CD4-positive, CD25-positive, alpha-beta regulatory T cell (primary cell): ENCODE measurements around the gene RAC3. TPM values are rescaled to one million over a fixed set of nuclear protein-coding genes. Genes with fewer than 3 reads are reported as not detected.

Source experiments
- ATAC-seq, 2 donors: fragments of 150-1000 bp; cut with Tn5 transposase; one replicate each; pipeline ENCODE4 v1.10.0; 2021; ENCODE audit warnings: low read depth in 2 of 2, moderate number of reproducible peaks in 2 of 2, moderate library complexity in 1 of 2
- DNase-seq, 3 donors: peaks; one replicate each; pipeline versions ENCODE4 v3.0.0 to v3.0.0-alpha.2; 2012 to 2022; ENCODE audit warnings: mixed read lengths in 1 of 3
- H3K27ac ChIP-seq: one replicate; pipeline ENCODE4 v1.7.0; 2013; ENCODE audit warnings: mild to moderate bottlenecking, low read length; ENCODE audit not compliant: insufficient read depth, poor library complexity, severe bottlenecking
- H3K27me3 ChIP-seq: one replicate; pipeline ENCODE4 v1.7.0; 2013; ENCODE audit warnings: low read length; ENCODE audit not compliant: control insufficient read depth, insufficient read depth
- H3K36me3 ChIP-seq: one replicate; pipeline ENCODE4 v1.7.0; 2013; ENCODE audit warnings: mild to moderate bottlenecking, low read length, moderate library complexity; ENCODE audit not compliant: control insufficient read depth, insufficient read depth
- H3K4me1 ChIP-seq: 2 replicates; pipeline ENCODE4 v1.7.0; 2013; ENCODE audit warnings: mild to moderate bottlenecking, low read length; ENCODE audit not compliant: insufficient read depth, control insufficient read depth, poor library complexity, severe bottlenecking
- H3K4me3 ChIP-seq: one replicate; pipeline ENCODE4 v1.7.0; 2013; ENCODE audit warnings: low read depth, mild to moderate bottlenecking, low read length, moderate library complexity
- H3K9me3 ChIP-seq, 2 experiments: 1 replicate in 1 of 2; 2 replicates in 1 of 2; pipeline ENCODE4 v1.7.0; 2013; ENCODE audit warnings: low read length in 2 of 2, mild to moderate bottlenecking in 1 of 2, moderate library complexity in 1 of 2; ENCODE audit not compliant: control insufficient read depth in 2 of 2
- H3K27ac Mint-ChIP-seq, 3 donors: one replicate each; pipeline ENCODE4 v1.8.0; 2020 to 2022; ENCODE audit warnings: mild to moderate bottlenecking in 3 of 3, mixed read lengths in 3 of 3, moderate library complexity in 2 of 3
- H3K27me3 Mint-ChIP-seq: one replicate; pipeline ENCODE4 v1.8.0; 2022; ENCODE audit warnings: mild to moderate bottlenecking, mixed read lengths
- H3K36me3 Mint-ChIP-seq: one replicate; pipeline ENCODE4 v1.8.0; 2020; ENCODE audit warnings: mixed read lengths
- H3K4me1 Mint-ChIP-seq, 4 donors: one replicate each; pipeline ENCODE4 v1.8.0; 2020 to 2022; ENCODE audit warnings: mixed read lengths in 4 of 4, mild to moderate bottlenecking in 1 of 4
- H3K4me3 Mint-ChIP-seq, 4 donors: one replicate each; pipeline ENCODE4 v1.8.0; 2020 to 2022; ENCODE audit warnings: mild to moderate bottlenecking in 4 of 4, mixed read lengths in 4 of 4, moderate library complexity in 3 of 4
- H3K9me3 Mint-ChIP-seq, 7 donors: one replicate each; pipeline ENCODE4 v1.8.0; 2020 to 2022; ENCODE audit warnings: mixed read lengths in 7 of 7, mild to moderate bottlenecking in 3 of 7, moderate library complexity in 2 of 7
- polyA plus RNA-seq, 4 donors: library from polyadenylated mRNA; unstranded; fragments of 300-500 nt; fragmentation: Illumina TruSeq; gene quantifications; one replicate each; pipeline ENCODE4 v1.2.3, GENCODE V29; 2021
- total RNA-seq: library from RNA; stranded (reverse); gene quantifications from one replicate; pipeline ENCODE4 v1.2.3, GENCODE V29; 2022

RAC3 gene
- total and polyA plus RNA-seq, 5 donors from 2014 or later, result 0.26 to 3.6 TPM; not detected in 3

- H3K36me3 Mint-ChIP-seq, result no peaks in the 10 kb centered on the region
- DNase-seq, result no peak
- no peaks in the 10 kb centered on the region for H3K27me3 Mint-ChIP-seq
- Histone ChIP-seq H3K4me3 (no peak overlapping the region), H3K36me3 (no peaks in the 10 kb centered on the region), H3K4me1 (no peaks in the 10 kb centered on the region), H3K27me3 (no peaks in the 10 kb centered on the region), H3K27ac (no peak overlapping the region), H3K9me3 (no peaks in the 10 kb centered on the region)
- no peak overlapping the region for H3K27ac Mint-ChIP-seq
- no peak overlapping the region for H3K4me3 Mint-ChIP-seq
- no peaks in the 10 kb centered on the region for H3K4me1 Mint-ChIP-seq
- no peaks in the 10 kb centered on the region for H3K9me3 Mint-ChIP-seq
- ATAC-seq, result no peak
Observed at GRCh38 chr17:82012640-82013295, 18.7 kb upstream of the RAC3 start.

DNA sequence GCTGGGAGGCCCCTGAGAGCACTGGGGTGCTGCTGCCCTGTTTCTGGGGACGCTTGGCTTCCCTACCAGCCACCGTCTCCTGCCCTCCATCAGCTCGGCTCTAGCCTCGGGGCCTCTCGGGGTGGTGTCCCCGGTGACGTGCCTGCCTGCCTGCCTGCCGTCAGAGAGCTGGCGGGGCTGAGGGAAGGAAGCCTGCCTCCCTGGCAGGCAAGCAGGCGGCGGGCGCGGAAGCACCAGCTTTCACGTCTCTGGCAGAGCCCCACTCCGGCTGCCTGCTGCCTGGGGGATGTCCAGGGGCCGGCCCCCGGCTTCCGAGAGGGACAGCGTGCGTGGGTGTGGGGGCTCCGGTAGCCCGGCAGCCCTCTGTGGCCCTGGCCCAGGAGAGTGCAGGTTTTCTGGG is 18.1 kb upstream of the RAC3 start:
- Mint-ChIP-seq H3K27ac (no peak overlapping the region), H3K36me3 (no peaks in the 10 kb centered on the region), H3K4me1 (no peaks in the 10 kb centered on the region), H3K4me3 (no peak overlapping the region), H3K27me3 (no peaks in the 10 kb centered on the region), H3K9me3 (no peaks in the 10 kb centered on the region)
- no peaks in the 10 kb centered on the region for H3K9me3 ChIP-seq
- no peaks in the 10 kb centered on the region for H3K36me3 ChIP-seq
- H3K27ac ChIP-seq, result no peak overlapping the region
- H3K4me3 ChIP-seq, result no peak overlapping the region
- no peaks in the 10 kb centered on the region for H3K27me3 ChIP-seq
- ATAC-seq (no peak), DNase-seq (no peak)
- H3K4me1 ChIP-seq, result no peaks in the 10 kb centered on the region

DNA sequence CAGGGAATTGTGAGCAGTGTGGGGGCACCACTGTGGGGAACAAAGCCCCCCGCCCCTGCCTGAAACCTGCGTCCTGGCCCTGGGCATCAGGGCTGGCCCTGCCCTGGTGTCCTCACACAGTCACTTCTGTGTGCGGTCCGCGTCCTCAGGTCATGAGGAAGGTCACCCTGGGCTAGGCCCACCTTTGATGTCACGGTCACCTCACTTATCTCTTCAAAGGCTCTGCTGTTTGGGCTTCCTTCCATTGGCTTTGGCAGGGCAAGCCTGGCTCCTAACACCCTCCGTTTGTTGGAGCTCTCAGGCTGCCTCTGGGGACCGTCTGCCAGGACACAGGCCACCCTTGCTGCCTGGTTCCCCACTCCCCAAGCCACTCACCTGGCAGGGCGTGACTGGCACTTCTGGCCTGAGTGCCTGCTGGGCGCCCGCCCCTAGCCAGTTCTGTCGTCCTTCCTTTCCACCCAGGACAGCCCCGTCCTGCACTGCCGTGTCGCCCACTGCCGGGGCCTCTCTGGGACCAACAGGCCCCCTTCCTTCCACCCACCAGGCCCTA is 17.6 kb upstream of the RAC3 start:
- H3K4me3 Mint-ChIP-seq, result no peak overlapping the region
- no peaks in the 10 kb centered on the region for H3K36me3 Mint-ChIP-seq
- Histone ChIP-seq H3K4me3 (no peak overlapping the region), H3K36me3 (no peaks in the 10 kb centered on the region), H3K27me3 (no peaks in the 10 kb centered on the region), H3K4me1 (no peaks in the 10 kb centered on the region), H3K27ac (no peak overlapping the region), H3K9me3 (no peaks in the 10 kb centered on the region)
- ATAC-seq, result no peak
- no peaks in the 10 kb centered on the region for H3K27me3 Mint-ChIP-seq
- H3K27ac Mint-ChIP-seq, result no peak overlapping the region
- no peak for DNase-seq
- H3K9me3 Mint-ChIP-seq, result no peaks in the 10 kb centered on the region
- H3K4me1 Mint-ChIP-seq, result no peaks in the 10 kb centered on the region

DNA sequence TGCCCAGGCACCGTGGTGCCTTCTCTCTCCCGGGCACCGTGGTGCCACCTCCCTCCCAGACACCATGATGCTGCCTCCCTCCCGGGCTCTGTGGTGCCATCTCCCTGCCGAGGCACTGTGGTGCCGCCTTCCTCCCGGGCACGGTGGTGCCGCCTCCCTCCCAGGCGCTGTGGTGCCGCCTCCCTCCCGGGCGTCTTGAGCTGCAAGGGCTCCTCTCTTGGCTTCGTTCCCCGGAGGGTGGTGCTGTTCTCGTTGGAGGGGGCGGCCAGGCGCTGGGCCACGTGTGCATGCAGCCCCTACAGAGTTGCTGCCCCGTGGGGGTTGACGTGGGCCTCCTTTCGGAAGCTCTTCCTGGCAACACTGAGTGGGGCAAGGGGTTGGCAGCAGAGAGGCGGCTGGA is 17.0 kb upstream of the RAC3 start:
- no peaks in the 10 kb centered on the region for H3K4me1 Mint-ChIP-seq
- H3K36me3 ChIP-seq, result no peaks in the 10 kb centered on the region
- H3K4me3 ChIP-seq, result no peak overlapping the region
- no peaks in the 10 kb centered on the region for H3K36me3 Mint-ChIP-seq
- no peaks in the 10 kb centered on the region for H3K27me3 ChIP-seq
- H3K27ac Mint-ChIP-seq, result no peak overlapping the region
- no peak overlapping the region for H3K27ac ChIP-seq
- no peaks in the 10 kb centered on the region for H3K9me3 ChIP-seq
- ATAC-seq (no peak), DNase-seq (no peak)
- peak overlapping the region in 1 of 4 donors; percentile 47 for H3K4me3 Mint-ChIP-seq
- H3K4me1 ChIP-seq, result no peaks in the 10 kb centered on the region
- no peaks in the 10 kb centered on the region for H3K9me3 Mint-ChIP-seq
- no peaks in the 10 kb centered on the region for H3K27me3 Mint-ChIP-seq

DNA sequence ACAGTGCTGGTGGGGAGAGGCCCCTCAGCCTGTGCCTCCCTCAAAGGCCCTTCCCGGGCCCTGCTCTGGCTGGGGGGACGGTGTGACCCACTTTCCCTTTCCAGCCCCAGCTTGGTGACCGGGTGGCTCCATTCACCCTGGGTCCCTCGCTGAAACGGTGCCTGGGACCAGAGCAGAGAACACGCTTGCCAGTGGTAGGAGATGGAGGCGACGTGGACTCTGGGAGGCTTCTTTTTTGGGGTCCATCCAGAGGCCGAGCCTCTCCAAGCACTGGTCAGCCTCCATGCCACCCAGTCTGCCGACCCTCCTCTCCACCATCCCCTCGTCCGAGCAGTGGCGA is 16.5 kb upstream of the RAC3 start:
- no peaks in the 10 kb centered on the region for H3K4me1 ChIP-seq
- DNase-seq (no peak), ATAC-seq (no peak)
- no peaks in the 10 kb centered on the region for H3K9me3 ChIP-seq
- Mint-ChIP-seq H3K36me3 (no peaks in the 10 kb centered on the region), H3K4me3 (no peak overlapping the region), H3K9me3 (no peaks in the 10 kb centered on the region), H3K4me1 (peaks cover 0 to 2% (median 0%) of the 10 kb centered on the region in 4 donors), H3K27me3 (no peaks in the 10 kb centered on the region), H3K27ac (no peak overlapping the region)
- no peak overlapping the region for H3K4me3 ChIP-seq
- no peaks in the 10 kb centered on the region for H3K36me3 ChIP-seq
- H3K27ac ChIP-seq, result no peak overlapping the region
- H3K27me3 ChIP-seq, result no peaks in the 10 kb centered on the region

DNA sequence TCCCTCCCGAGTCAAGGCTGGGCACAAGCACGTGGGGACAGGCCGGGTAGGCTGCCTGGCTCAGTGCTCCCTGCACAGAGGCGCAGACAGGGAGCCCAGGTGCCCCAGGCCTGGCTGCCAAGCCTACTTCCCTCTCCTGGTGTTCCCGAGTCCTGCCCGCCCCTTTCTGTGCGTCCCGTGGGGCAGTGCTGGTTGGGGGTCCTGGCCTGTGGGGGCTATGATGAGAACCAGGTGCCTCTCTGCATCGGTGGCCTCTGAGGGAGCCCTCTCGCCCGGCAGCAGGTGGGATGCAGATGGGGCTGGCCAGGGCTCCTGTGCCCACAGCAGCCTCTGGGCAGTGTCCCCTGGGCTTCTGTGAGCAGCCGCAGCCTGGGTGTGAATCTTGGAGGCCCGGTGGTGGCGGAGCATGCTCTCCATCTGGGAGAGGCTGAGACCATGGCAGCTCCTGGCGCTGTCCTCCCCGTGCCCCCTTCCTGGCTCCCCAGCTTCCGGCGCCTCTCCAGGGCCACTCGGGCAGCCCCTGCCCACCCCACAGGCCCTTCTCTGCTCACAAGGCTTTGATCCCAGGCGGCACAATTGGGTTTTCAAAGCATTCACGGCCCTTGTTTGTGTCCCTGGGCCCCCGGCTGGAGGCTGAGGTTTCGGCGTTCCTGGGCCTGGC is 16.0 kb upstream of the RAC3 start:
- Mint-ChIP-seq H3K4me3 (no peak overlapping the region), H3K27me3 (no peaks in the 10 kb centered on the region), H3K9me3 (no peaks in the 10 kb centered on the region), H3K36me3 (no peaks in the 10 kb centered on the region), H3K27ac (no peak overlapping the region), H3K4me1 (peaks cover 0 to 5% (median 0%) of the 10 kb centered on the region in 4 donors)
- Histone ChIP-seq H3K27me3 (no peaks in the 10 kb centered on the region), H3K9me3 (no peaks in the 10 kb centered on the region), H3K4me1 (no peaks in the 10 kb centered on the region), H3K36me3 (no peaks in the 10 kb centered on the region), H3K27ac (no peak overlapping the region), H3K4me3 (no peak overlapping the region)
- ATAC-seq, result no peak
- DNase-seq, result no peak

GRCh38 chr17:82016061-82016874 is 15.2 kb upstream of the RAC3 start:
- Histone ChIP-seq H3K36me3 (no peaks in the 10 kb centered on the region), H3K4me3 (no peak overlapping the region), H3K9me3 (no peaks in the 10 kb centered on the region), H3K4me1 (peaks cover 5% of the 10 kb centered on the region), H3K27me3 (no peaks in the 10 kb centered on the region), H3K27ac (no peak overlapping the region)
- H3K27me3 Mint-ChIP-seq, result no peaks in the 10 kb centered on the region
- peaks cover 0 to 10% (median 1%) of the 10 kb centered on the region in 4 donors for H3K4me1 Mint-ChIP-seq
- H3K27ac Mint-ChIP-seq, result no peak overlapping the region
- no peaks in the 10 kb centered on the region for H3K36me3 Mint-ChIP-seq
- H3K9me3 Mint-ChIP-seq, result no peaks in the 10 kb centered on the region
- DNase-seq (no peak), ATAC-seq (no peak)
- no peak overlapping the region for H3K4me3 Mint-ChIP-seq
